ENCODE measurements around the gene SLC2A6.
"Not testable (repeated sequence)": the region's sequence is repeated elsewhere in the genome, so short reads cannot be mapped to it uniquely, and the experiment has no call there.

The SLC2A6 gene

DNA sequence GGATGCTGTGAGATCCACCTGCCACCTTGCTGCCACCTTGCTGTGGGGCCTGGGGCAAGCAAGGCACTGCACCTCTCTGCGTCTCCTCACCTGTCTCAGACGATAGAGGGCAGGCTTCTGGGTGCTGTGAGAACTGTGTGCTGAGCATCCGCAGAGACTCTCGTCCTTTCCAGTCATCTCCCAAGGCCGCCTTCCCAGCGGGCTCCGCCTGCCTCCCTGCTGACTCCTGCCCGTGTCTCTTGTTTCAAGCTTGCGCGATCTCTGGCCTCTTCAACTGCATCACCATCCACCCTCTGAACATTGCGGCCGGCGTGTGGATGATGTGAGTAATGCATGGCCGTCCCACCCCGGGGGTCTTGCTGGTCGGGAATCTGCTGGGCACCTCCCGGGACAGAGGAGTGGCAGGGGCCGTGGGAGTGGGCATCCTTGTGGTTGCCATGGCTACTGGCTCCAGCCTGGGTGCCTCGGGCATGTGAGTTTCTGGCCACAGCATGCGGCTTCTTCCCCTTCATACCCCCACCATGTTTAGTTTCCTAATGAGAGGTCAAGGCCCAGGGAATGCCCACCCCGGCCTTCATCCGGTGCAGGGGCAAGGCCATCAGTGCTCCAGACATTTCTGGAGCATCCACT lies 15.6 kb downstream of the SLC2A6 start:
- DNase-seq (ENCODE audit: low read depth in 3 of 3): no peak

DNA sequence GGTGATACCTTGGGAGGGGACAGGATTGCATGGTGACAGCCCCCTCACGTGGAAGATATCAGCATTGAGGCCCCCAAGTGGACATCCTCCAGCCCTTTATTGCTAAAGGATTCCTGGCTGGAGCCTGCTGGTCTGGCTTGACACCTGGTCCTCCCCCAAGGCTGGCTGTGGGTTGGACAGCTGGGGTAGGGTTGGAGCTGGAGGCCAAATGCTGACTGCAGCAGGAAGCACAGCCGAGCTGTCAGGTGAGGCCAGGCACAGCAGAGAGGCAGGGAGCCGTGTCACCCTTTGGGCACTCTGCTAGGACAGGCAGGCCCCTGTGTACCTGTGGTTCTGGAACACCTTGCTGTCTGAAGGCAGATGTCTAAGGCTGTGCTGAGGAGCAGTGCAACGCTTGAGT lies 16.9 kb downstream of the SLC2A6 start:
- no peak for DNase-seq (ENCODE audit: low read depth in 3 of 3)

DNA sequence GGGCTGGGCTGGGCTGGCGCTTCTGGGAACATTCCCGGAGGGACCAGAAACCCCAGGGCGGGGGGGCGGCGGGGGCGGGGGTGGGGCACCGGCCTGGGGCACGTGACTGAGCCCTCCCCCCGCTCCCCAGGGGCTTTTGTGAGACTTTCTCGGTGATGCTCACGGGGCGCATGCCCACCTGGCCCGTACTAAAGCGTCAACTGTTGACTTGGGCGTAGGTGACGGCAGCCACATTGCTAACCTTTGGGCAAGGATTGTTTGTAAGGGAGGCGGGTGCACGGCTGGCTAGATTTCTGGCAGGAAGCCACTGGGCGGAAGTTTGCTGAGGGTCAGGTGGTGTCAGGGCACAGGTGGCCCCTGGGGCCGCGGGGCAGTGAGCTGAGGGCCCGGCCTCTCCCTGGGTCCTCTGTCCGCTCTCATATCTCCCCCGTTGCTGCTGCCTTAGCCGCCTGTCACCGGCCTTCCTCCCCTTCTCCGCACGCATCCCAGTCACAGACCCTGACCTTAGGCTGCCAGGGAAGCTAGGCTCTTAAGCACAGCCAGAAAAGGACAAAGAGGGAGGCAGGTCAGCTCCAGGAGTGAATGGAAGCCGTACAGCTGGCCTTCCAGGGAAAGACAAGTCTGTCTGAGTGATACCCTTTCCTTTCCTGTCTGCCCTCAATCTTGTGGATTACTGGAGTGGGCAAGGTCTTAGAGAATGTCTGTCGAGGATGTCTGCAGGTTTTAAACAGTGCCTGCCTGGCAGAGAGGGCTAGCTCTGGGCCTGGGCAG lies 18.3 kb downstream of the SLC2A6 start:
- DNase-seq (ENCODE audit: low read depth in 3 of 3): no peak

DNA sequence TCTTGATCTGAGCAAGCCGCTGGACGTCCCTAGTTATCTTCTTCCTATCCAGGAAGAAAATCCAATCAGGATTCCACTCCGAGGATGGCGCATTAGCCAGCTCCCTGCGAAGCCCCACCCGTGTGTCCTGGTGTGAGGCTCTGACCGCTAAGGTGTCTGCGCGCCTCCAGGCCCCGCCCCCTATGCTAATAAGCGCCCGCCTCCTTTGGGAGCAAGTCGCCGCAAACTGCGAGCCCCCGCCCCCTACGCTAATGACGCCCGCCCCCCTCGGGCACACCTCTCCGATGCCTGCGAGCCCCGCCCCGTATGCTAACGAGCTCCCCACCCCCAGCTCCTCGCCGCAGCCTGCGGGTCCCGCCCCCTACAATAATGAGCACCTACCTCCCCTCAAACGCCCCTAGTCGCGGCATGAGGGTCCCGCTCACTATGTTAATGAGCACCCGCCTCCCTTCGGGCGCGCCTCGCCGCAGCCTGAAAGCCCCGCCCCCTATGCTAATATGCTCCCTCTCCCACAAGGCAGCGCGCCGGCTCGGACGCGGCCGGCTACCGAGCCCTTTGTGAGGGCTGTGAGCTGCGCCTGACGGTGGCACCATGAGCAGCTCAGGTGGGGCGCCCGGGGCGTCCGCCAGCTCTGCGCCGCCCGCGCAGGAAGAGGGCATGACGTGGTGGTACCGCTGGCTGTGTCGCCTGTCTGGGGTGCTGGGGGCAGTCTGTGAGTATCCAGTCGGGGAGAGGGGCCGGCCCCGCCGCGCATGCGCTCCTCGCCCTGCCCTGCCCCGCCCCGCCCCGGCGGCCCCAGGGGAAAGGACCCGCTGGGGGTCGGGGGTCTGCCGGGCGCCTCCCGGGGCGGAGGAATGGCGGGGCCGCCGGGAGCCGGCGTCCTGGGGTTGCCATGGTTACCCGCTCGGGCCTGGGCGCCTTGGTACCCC lies 19.2 kb downstream of the SLC2A6 start, which contains the start of gene CACFD1:
Gene CACFD1, plus strand, starts transcription at position 503 of the 929 bp plus-strand sequence. Its CDS starts 89 bp downstream, at position 592.
- DNase-seq (ENCODE audit: low read depth in 3 of 3): peak; percentile 80 to 96 (median 85)

DNA sequence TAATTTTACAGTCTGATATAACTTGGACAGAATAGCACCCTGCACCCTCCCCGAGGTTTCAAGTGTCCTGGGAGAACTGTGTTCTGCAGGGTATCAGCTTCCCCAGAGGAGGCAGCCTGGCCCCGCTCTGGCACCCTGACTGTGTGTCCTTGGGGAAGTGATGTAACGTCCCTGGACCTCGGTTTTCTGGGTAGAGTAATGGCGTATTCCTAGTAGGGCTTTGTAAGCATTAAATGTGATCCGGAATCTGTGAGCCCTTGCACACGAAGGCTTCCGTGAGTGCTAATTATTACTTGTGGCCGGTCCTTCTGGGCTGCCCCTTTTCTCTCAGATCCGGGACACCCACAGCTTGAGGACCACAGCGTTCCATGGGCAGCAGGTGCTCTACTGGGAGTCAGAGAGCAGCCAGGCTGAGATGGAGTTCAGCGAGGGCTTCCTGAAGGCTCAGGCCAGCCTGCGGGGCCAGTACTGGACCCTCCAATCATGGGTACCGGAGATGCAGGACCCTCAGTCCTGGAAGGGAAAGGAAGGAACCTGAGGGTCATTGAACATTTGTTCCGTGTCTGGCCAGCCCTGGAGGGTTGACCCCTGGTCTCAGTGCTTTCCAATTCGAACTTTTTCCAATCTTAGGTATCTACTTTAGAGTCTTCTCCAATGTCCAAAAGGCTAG lies 20.1 kb downstream of the SLC2A6 start:
- no peak for DNase-seq (ENCODE audit: low read depth in 3 of 3)

- no peak for DNase-seq (ENCODE audit: low read depth in 3 of 3)
Measured at GRCh38 chr9:133457748-133458147, 21.2 kb downstream of the SLC2A6 start.

- DNase-seq (ENCODE audit: low read depth in 3 of 3): no peak
Measured at GRCh38 chr9:133457233-133457632, 21.7 kb downstream of the SLC2A6 start.

GRCh38 chr9:133456409-133456808 lies 22.5 kb downstream of the SLC2A6 start:
- DNase-seq (ENCODE audit: low read depth in 3 of 3): no peak

DNA sequence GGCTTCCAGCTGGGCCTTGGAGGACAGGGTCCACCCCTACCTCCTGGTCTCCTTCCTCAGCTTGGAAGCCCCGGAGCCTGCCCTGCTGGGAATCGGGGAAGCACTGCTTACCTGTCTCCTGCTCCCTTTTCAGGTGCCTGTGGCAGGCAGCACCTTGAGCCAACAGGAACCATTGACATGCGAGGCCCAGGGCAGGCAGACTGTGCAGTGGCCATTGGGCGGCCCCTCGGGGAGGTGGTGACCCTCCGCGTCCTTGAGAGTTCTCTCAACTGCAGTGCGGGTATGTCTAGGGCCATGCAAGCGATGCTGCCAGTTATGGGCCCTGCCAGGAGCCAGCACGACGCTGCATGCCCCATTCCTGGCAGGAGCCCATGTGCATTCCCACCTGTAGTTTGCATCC lies 23.0 kb downstream of the SLC2A6 start:
- DNase-seq (ENCODE audit: low read depth in 3 of 3): no peak

- no peak for DNase-seq (ENCODE audit: low read depth in 3 of 3)
Measured at GRCh38 chr9:133454943-133455673, 23.8 kb downstream of the SLC2A6 start.

- DNase-seq (ENCODE audit: low read depth in 3 of 3): no peak
Measured at GRCh38 chr9:133454325-133454724, 24.6 kb downstream of the SLC2A6 start.

- DNase-seq (ENCODE audit: low read depth in 3 of 3): no peak
Measured at GRCh38 chr9:133453651-133454050, 25.2 kb downstream of the SLC2A6 start.

- no peak for DNase-seq (ENCODE audit: low read depth in 3 of 3)
Measured at GRCh38 chr9:133452562-133452961, 26.3 kb downstream of the SLC2A6 start.

GRCh38 chr9:133451865-133452264 lies 27.0 kb downstream of the SLC2A6 start:
- not testable (repeated sequence) for DNase-seq (ENCODE audit: low read depth in 3 of 3)

DNA sequence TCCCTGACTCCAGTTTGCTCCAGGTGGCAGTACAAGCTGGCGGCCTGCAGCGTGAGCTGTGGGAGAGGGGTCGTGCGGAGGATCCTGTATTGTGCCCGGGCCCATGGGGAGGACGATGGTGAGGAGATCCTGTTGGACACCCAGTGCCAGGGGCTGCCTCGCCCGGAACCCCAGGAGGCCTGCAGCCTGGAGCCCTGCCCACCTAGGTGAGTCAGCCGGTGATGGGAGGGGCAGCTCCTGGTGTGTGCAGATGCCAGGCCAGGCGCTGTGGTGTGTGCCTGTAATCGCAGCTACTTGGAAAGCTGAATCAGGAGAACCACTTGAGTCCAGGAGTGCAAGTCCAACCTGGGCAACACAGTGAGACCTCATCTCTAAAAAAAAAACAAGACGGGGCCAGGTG lies 29.1 kb downstream of the SLC2A6 start:
- DNase-seq (ENCODE audit: low read depth in 3 of 3): no peak

DNA sequence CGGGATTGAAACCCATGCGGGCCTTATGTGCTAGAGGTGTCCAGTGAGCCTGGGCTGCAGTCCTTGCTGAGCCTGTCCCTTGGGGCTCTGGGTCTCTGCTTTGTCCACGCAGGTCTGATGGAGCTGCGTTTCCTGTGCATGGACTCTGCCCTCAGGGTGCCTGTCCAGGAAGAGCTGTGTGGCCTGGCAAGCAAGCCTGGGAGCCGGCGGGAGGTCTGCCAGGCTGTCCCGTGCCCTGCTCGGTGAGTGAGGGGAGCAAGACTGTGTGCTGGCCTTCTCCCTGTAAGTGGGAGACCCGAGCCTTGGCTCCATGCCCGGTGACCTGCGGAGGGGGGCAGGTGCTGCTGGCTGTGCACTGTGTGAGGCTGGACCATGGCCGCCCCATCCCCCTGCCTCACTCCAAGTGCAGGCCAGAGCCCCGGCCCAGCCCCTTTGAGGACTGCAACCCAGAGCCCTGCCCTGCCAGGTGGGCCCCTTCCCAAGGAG lies 30.4 kb downstream of the SLC2A6 start:
- no peak for DNase-seq (ENCODE audit: low read depth in 3 of 3)

- DNase-seq (ENCODE audit: low read depth in 3 of 3): no peak
Measured at GRCh38 chr9:133445293-133445969, 33.5 kb downstream of the SLC2A6 start.

GRCh38 chr9:133443982-133444381 lies 34.9 kb downstream of the SLC2A6 start:
- DNase-seq (ENCODE audit: low read depth in 3 of 3): no peak

- no peak for DNase-seq (ENCODE audit: low read depth in 3 of 3)
Measured at GRCh38 chr9:133443248-133443647, 35.7 kb downstream of the SLC2A6 start.

DNA sequence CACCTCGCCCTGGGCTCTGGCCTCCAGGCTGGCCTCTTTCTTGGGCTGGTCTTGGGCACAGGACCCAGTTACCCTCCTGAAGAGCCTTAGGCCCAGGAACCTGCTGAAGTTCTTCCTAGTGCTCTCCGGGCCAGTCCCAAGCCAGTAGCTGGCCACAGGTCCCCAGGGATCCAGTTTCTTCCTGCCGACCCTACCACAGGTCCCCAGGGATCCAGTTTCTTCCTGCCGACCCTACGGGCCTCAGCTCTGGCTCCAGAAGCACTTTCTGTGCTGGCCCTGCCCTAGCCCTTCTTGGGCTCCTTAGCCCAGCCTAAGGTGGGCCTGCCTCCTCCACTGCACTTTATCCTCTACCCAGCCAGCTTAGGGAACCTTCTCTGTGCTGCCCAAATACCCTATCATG lies 37.3 kb downstream of the SLC2A6 start:
- no peak for DNase-seq (ENCODE audit: low read depth in 3 of 3)
